ENCODE results near the gene LRRC9.

- TF ChIP-seq POLR2AphosphoS5 (IDR thresholded peaks at IDR 0.05) = no peak
- no peak for TF ChIP-seq CTCF (IDR thresholded peaks at IDR 0.05 in 8 of 11, conservative IDR thresholded peaks at IDR 0.05 in 3 of 11)
Observed at GRCh38 chr14:60092526-60092920, 172.6 kb downstream of the LRRC9 start.
